Thyroid gland (tissue), 4 donors: ENCODE data around the gene CALY. TPM values are rescaled to one million over a fixed set of nuclear protein-coding genes. Genes with fewer than 3 reads are reported as not detected.

Source experiments
- DNase-seq, 2 donors: peaks; one replicate each; pipeline ENCODE4 v3.0.0-alpha.2; 2019
- H3K27ac ChIP-seq, 3 donors: fragments of 200-600 bp; sonication (generic); 1 replicate in 2 of 3; 2 replicates in 1 of 3; pipeline ENCODE4 v1.5.1; 2016 to 2019; ENCODE audit warnings: mild to moderate bottlenecking in 1 of 3, moderate library complexity in 1 of 3
- H3K27me3 ChIP-seq: fragments of 200-600 bp; sonication (generic); one replicate; pipeline ENCODE4 v1.5.1; 2019
- H3K36me3 ChIP-seq, 2 donors: fragments of 200-600 bp; sonication (generic); one replicate each; pipeline ENCODE4 v1.5.1; 2016 to 2019
- H3K4me1 ChIP-seq, 2 donors: fragments of 200-600 bp; sonication (generic); one replicate each; pipeline ENCODE4 v1.5.1; 2017 to 2019
- H3K4me3 ChIP-seq, 3 donors: fragments of 200-600 bp; sonication (generic); replicated peaks in 1 of 3; 1 replicate in 2 of 3; 2 replicates in 1 of 3; pipeline ENCODE4 v1.5.1; 2016; ENCODE audit warnings: mild to moderate bottlenecking in 1 of 3
- H3K9me3 ChIP-seq: fragments of 200-600 bp; sonication (generic); one replicate; pipeline ENCODE4 v1.5.1; 2017
- CTCF ChIP-seq, 6 experiments: fragments of 200-600 bp in 3 of 6; fragments of 450-650 bp in 3 of 6; sonication (generic) in 3 of 6; IDR thresholded peaks; one replicate each; pipeline ENCODE4 v1.5.1; 2016 to 2019; ENCODE audit warnings: antibody characterized with exemption in 6 of 6, mild to moderate bottlenecking in 2 of 6, inconsistent platforms in 1 of 6, moderate library complexity in 1 of 6
- POLR2A ChIP-seq, 2 donors: fragments of 450-650 bp; IDR thresholded peaks; one replicate each; pipeline ENCODE4 v1.6.1; 2017; ENCODE audit warnings: antibody characterized with exemption in 2 of 2, mild to moderate bottlenecking in 2 of 2, moderate library complexity in 1 of 2
- WGBS, 2 donors: methylation state at CpG; one replicate each; pipeline ENCODE4 v1.1.5; 2017; 5-methylcytosine and 5-hydroxymethylcytosine counted together
- intact Hi-C: fragments of 100-400 bp; cut with DNase I; formaldehyde crosslinking; loops from one replicate; pipeline ENCODE4 v1.15.1; 2023
- total RNA-seq, 4 donors: library from RNA; depleted of rRNA; stranded (reverse); fragments of >200 nt; gene quantifications; one replicate each; pipeline ENCODE4 v1.2.3, GENCODE V29; 2016

The CALY gene
- total RNA-seq, 4 donors from 2014 or later, result 0.13 to 1.5 TPM; not detected in 2

GRCh38 chr10:133336118-133336576 lies 549 bp downstream of the CALY start:
- no peaks in the 10 kb centered on the region for H3K9me3 ChIP-seq
- no peak for TF ChIP-seq POLR2A (IDR thresholded peaks at IDR 0.05)
- no peak for TF ChIP-seq CTCF (IDR thresholded peaks at IDR 0.05)
- no peak overlapping the region for H3K27ac ChIP-seq
- 9% methylated on average over 13 of the region's 41 CpGs; no CpG with 5 or more reads in 1 of the 2 donors for WGBS, 2 donors
- no peak overlapping the region for H3K4me3 ChIP-seq
- H3K4me1 ChIP-seq, result peaks cover 14 to 22% of the 10 kb centered on the region in 2 donors
- peaks cover 28% of the 10 kb centered on the region for H3K27me3 ChIP-seq
- H3K36me3 ChIP-seq, result no peaks in the 10 kb centered on the region
- intact Hi-C loops, result no loop called here
- no peak for DNase-seq

DNA sequence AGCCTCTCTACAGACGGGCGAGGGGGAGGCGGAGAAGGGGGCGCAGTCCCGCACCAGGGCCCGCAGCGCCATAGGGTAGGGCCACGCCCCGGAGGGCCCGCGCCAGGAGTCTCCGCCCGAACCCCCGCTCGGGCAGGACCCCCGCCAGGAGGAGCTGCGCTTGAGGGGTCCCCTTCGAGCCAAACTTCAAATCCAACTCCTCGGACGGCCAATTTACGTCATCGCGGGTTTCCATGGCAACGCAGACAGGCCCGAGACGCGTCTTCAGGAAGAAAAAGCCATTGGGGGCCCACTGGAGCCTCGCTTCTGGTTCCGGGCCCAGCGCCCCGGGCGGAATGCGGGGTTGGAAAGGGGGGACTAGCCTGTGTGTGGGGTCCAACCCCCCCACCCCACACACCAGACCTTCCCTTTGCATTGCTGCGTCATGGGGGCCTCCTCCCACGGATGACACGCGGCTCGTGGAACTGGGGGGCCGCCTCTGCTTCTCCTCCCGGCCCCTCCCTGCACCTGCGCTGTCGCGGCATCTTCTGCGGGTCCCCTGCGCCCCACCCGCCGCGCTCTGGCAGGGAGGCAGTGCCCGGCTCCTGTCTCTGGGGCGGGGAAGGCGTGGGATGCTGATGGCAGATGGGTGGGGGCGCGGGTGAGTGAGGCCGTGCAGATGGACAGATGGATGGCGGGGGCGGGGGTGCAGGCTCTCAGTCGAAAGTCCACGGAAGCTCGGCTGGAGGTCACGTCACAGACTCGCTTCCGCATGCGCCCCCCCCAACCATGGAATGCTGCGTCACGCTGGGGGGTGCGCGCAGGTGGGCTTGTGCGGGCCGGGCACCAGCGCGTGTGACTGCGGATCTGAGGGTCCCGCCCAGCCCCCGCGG lies 1.2 kb downstream of the CALY start:
- TF ChIP-seq POLR2A (IDR thresholded peaks at IDR 0.05) (no peak), CTCF (IDR thresholded peaks at IDR 0.05) (no peak)
- WGBS, 2 donors, result 2 to 4% methylated on average over 5 to 12 of the region's 75 CpGs
- peaks cover 28% of the 10 kb centered on the region for H3K27me3 ChIP-seq
- H3K36me3 ChIP-seq, result no peaks in the 10 kb centered on the region
- peaks cover 14 to 22% of the 10 kb centered on the region in 2 donors for H3K4me1 ChIP-seq
- H3K9me3 ChIP-seq, result no peaks in the 10 kb centered on the region
- DNase-seq, result peak; percentile 55 to 58
- H3K27ac ChIP-seq, result no peak overlapping the region
- H3K4me3 ChIP-seq, result peak overlapping the region in 1 of 3 donors; percentile 15
- intact Hi-C loops, result no loop called here

- 23 to 55% methylated on average over 17 to 38 of the region's 51 CpGs for WGBS, 2 donors
- intact Hi-C loops, result no loop called here
- no peak overlapping the region for H3K27ac ChIP-seq
- H3K36me3 ChIP-seq, result no peaks in the 10 kb centered on the region
- peaks cover 14 to 22% of the 10 kb centered on the region in 2 donors for H3K4me1 ChIP-seq
- H3K4me3 ChIP-seq, result peak overlapping the region in 1 of 3 donors; percentile 15
- H3K27me3 ChIP-seq, result peaks cover 28% of the 10 kb centered on the region
- no peak for DNase-seq
- TF ChIP-seq CTCF (IDR thresholded peaks at IDR 0.05) (no peak), POLR2A (IDR thresholded peaks at IDR 0.05) (no peak)
- no peaks in the 10 kb centered on the region for H3K9me3 ChIP-seq
Observed at GRCh38 chr10:133334503-133335245, 2.0 kb downstream of the CALY start.

DNA sequence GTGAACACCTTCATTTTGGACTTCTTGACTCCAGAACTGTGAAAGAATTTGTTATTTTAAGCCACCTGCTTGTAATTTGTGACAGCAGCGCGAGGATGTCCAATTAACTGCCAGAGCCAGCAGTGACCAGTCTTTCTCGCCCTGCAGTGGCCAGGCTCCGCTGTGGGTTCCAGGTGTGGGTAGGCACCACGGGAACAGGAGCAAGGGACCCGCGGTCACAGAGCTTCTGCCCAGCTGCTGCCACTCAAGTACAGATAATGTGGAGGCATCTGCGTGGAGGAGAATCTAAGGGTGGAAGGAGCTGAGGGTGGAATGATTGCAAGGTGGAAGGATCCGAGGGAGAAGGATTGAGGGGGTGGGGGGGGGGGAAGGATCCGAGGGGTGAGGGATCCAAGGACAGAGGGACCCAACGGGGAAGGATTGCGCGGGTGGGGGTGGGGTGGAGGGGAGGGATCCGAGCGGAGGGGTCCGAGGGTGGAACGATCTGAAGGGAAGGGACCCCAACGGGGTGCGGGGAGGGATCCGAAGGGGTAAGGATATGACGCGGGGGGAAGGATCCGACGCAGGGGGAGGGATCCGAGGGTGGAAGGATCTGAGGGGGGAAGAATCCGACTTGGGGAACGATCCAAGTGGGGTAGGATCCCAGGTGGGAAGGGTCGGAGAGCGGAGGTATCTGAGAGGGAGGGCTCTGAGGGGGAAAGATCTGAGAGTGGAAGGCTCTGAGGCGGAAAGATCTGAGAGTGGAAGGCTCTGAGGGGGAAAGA lies 3.6 kb downstream of the CALY start:
- intact Hi-C loops, result no loop called here
- 77 to 84% methylated on average over 30 of the region's 30 CpGs for WGBS, 2 donors
- Histone ChIP-seq H3K27me3 (peaks cover 28% of the 10 kb centered on the region), H3K27ac (no peak overlapping the region), H3K4me1 (peaks cover 14 to 22% of the 10 kb centered on the region in 2 donors), H3K4me3 (no peak overlapping the region), H3K9me3 (no peaks in the 10 kb centered on the region), H3K36me3 (no peaks in the 10 kb centered on the region)
- TF ChIP-seq POLR2A (IDR thresholded peaks at IDR 0.05) (no peak), CTCF (IDR thresholded peaks at IDR 0.05) (no peak)
- DNase-seq, result no peak
